Epidermal melanocyte (primary cell): ENCODE data around the gene HOXB2.

Experiments
- DNase-seq: peaks from one replicate; pipeline ENCODE4 v3.0.0; 2011; ENCODE audit warnings: low spot score; ENCODE audit not compliant: insufficient read length

The HOXB2 gene

DNA sequence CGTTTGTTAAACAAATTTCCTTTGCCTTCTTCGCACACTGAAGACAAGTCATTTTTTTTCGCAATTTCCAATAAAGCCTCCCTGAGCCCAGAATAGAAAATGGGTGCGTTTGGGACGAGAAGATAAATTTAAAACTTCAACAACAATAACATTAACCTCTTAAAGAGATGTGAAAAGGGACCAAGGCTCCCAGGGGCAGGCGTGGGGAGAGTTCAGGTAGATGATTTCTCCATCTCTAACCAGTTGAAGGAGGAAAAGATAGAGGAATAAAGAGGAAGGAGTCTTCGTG, 34.5 kb upstream of the HOXB2 start:
- no peak for DNase-seq

GRCh38 chr17:48578616-48579470, 33.9 kb upstream of the HOXB2 start:
- DNase-seq, result no peak

DNA sequence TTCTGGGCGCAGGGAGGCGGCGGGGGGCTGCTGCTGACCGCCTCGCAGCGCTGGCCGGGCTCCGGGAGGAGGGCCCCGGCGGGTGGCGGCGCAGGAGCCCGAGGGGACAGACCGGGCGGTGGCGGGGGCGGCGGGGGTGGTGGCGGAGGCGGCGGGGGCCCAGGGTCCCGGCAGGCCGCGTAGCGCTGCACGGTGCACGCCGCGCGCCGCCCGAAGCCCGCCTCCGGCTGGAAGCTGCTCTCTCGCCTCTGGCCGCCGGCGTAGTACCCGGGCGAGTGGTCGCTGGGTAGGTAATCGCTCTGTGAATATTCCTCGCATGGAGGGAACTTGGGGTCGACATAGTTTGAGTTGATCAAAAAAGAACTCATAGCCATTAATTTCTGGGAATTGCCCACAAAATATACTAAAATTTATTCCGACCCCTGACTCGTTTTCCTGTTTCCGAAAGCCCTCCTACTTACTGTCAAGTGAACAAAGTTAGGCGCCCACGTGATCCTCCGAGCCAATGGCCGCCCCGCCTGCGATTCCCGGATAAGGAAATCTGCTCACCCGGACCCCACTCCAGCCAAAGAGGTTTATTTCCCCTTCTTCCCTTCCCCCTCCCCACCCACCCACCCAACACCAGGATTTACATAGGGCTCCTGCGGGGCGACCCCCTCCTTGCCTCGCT, 33.2 kb upstream of the HOXB2 start, which contains the start of gene HOXB4:
Gene HOXB4, minus strand, starts transcription at position 405 of the 670 bp plus-strand sequence. Its CDS starts 31 bp downstream, at position 374.
- DNase-seq, result peak; percentile 90

DNA sequence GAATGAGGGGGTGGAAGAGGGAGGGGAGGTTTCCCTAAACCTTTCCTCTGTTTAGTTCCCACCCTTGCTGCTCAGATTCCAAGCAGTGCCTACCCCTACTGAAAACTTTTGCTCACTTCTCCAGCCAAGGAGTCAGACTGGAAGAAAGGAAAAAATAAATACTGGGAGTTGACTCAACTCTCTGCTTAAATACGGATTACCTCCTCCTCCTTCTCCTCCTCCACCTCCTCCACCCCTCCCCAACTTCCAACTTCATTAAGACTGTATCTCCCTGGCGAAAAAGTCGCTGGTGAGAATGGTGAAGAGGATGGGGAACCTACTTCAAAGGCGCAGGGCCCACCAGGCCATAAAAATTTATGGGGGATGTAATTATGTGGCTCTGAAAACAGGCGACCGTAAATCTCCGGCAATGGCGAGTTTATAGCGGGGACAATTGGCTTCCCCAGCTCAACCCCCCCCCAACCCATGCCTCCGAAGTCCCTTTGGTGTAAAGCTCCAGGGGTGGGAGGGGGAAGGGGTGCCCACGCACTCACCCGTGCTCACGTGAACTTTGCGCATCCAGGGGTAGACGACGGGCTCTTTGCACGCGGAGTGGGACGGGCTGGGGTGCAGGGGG, 32.5 kb upstream of the HOXB2 start:
- DNase-seq, result no peak

GRCh38 chr17:48576479-48577309, 31.8 kb upstream of the HOXB2 start:
- no peak for DNase-seq

GRCh38 chr17:48575673-48576478, 31.0 kb upstream of the HOXB2 start:
- no peak for DNase-seq

DNA sequence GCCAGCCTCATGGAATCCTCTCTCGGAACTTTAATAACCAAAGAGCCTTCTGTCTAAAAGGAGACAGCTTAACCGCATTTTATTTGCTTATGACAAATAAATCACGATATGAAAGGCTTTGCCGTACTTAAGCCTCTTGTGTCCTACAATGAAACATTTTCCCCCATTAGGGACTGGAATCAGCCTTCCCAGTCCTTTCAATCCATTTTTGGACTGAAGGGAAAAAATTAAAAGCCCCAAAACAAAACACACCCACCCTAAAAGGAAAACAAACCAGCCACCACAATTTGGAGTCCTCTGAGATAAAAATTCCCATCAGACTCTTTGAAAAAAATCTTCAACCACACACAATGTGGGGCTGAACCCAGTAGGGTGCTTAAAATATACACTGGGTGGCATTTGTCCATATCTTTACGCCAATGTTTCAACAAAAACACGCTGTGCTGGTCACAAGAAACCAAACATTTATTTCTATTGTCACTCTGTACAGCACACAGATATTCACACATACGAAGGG, 30.2 kb upstream of the HOXB2 start:
- no peak for DNase-seq

DNA sequence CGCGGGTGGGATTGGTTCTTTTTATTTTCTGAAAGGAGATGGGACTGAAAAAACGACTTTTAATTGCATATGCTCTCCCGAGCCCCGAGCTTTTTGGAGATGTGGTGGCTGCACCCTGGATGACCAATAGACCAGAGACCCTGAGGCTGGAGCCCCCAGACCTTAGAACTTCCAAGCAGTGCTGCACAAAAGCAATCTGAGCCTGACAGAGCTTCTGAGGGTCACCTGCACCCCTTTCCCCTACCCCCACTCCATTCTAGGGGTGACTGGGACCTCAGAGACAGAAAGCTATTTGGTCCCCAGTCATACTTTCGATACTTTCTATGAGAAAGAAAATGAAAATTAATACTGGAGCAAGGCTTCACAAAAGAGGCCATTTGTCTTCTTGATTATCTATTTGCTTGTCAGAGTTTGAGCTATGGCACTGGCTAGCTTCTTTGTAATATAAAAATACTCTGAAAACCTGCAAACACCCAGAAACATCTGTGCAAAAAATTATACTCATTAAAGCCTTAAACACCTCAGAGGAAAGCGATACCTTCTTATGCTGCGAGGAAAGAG, 29.7 kb upstream of the HOXB2 start:
- no peak for DNase-seq

DNA sequence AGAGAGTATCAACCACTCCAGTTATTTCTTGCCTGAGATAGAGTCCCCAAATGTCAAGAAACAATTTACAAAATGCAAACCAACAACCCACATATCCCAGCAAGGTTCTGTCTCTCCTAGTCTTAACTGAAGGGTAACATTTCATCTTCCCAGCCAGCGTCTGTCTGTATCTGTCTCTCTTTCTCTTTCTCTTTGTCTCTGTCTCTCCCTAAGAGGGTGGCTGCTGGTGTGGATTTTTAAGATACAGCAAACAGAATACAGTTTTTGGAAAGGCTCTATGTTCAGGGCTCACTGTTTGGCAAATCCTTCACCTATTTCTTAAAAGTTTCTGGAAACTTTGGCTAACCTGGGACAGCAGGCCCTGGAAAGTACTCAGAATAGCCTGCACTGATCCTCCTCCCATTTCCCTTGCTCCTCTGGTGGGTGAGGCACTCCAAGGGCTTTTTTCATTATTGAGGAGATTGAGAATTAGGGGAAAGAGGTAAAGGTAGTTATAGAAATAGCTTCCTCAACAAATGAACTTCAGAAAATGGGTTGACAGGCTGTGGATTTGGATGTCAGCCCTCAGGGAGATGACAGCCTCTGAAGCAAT, 27.0 kb upstream of the HOXB2 start:
- no peak for DNase-seq

GRCh38 chr17:48571024-48571818, 26.3 kb upstream of the HOXB2 start:
- no peak for DNase-seq

GRCh38 chr17:48570325-48571023, 25.6 kb upstream of the HOXB2 start:
- no peak for DNase-seq

DNA sequence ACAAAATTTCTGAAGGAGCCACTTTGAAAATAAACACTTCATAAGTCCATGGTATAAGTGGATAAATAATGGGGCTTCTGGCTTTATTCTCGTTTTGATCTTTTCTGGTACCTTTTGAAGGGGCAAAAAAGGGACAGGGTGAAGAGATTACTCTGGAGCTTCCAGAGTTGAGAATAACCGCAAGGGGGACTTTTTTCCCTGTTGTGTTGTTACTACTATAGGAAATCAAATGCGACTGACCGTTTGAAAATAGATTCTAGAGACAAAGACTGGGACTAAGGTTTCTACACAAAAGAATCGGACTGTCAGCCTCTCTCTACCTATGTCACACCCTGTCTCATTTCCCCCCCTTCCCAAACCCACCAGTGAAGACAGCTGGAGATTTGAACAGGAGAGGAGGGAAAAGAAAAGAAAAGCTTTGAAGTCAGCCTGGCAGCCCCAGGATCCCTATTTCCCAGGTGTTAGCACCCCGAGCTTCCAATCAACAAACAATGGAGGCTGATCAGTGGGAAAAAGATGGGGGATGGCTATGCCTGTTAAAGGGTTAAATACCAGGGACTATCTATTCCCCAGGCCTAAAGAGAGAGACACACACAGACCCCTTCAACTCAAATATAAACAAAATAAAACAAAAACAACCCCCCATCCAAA, 24.9 kb upstream of the HOXB2 start:
- no peak for DNase-seq

DNA sequence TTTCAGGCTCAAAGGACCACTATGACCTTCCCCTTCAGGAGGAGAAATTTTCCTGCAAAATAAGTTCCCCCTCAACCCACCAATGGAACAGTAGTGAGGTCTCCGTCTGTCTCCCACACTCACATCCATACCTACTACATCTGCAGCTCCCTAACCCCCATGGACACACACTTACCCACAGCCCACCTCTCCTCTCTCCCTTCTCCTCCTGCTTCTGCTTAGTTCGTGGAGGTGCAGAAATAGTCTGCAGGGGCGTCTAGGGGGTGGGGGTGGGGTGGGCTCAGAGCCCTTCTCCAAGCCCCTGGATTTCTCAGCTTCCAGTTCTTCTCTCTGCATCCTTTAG, 24.3 kb upstream of the HOXB2 start:
- DNase-seq, result no peak

DNA sequence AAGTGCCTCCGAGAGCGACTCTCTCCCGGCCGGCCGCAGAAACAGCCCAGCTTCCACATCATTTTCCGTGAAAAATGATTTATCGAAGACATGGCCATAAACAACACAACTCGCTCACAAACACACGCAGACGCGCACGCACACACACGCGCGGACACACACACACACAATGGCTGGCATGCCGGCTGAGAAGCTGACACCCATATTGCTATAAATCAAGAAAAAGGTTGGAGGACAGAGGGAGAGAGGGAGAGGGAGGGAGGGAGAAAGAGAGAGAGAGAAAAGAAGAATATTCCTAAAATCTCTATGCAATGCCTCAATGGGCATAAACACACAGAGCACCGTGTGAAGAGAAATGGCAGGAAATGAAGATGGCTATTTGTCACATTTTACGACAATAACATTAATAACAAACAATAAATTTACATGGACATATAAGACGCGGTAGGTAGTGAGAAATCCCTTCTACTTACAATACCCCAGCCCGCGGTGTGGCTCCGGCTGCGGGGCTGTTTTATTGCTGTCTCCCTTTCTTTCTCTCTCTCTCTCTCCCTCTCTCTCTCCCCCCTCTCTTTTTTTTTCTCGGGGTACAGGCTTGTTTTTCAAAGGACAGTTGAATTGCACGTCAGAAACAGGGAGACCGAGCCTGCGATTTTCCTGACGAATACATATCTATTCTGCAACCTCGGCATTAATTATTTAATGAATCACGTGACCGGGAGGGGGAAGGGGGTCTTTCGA, 23.8 kb upstream of the HOXB2 start:
- DNase-seq, result no peak

GRCh38 chr17:48567646-48568354, 22.9 kb upstream of the HOXB2 start:
- DNase-seq, result no peak

GRCh38 chr17:48567209-48567608, 22.3 kb upstream of the HOXB2 start:
- DNase-seq, result no peak

DNA sequence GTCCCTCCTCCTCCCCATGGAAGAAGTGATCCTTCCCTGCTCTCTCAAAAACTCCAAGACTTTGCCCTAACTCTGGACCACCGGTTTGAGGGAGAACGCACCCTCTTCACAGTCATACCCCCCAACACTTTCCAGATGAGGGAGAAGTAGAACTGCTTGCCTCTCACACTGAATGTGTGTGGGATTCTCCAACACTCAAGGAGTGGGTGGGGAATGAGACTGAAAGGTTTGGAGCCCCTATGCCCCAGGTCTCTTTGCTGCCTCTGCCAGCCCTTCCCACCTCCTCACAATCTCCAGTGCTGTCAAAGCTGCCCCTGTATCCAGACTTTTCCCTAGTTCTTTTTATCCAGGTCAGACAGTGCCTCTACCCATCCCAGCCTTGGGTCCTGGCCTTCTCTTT, 21.8 kb upstream of the HOXB2 start:
- no peak for DNase-seq
